Neuronal stem cell (in vitro differentiated cells): ENCODE data around the gene ANHX.

ENCODE experiments used
- DNase-seq: peaks from one replicate; pipeline ENCODE4 v3.0.0-alpha.2; 2013; ENCODE audit warnings: low spot score
- H2AFZ ChIP-seq: one replicate; pipeline ENCODE4 v1.6.1; 2013; ENCODE audit warnings: mild to moderate bottlenecking, low read length, inconsistent platforms
- H2AK5ac ChIP-seq: 2 replicates; pipeline ENCODE4 v1.6.1; 2013; ENCODE audit warnings: low read depth, mild to moderate bottlenecking, inconsistent platforms, low read length, moderate library complexity, mixed read lengths
- H2BK120ac ChIP-seq: 2 replicates; pipeline ENCODE4 v1.6.1; 2013; ENCODE audit warnings: low read depth, mild to moderate bottlenecking, inconsistent platforms, low read length, moderate library complexity, mixed read lengths
- H2BK12ac ChIP-seq: one replicate; pipeline ENCODE4 v1.6.1; 2013; ENCODE audit warnings: low read length, inconsistent platforms
- H2BK15ac ChIP-seq: 2 replicates; pipeline ENCODE4 v1.6.1; 2013; ENCODE audit warnings: mild to moderate bottlenecking, low read length, inconsistent platforms, mixed read lengths
- H2BK5ac ChIP-seq: one replicate; pipeline ENCODE4 v1.6.1; 2013; ENCODE audit warnings: inconsistent platforms, mild to moderate bottlenecking, low read length, moderate library complexity
- H3K14ac ChIP-seq: one replicate; pipeline ENCODE4 v1.6.1; 2013; ENCODE audit warnings: low read length, inconsistent platforms
- H3K18ac ChIP-seq: 2 replicates; pipeline ENCODE4 v1.6.1; 2013; ENCODE audit warnings: low read length, inconsistent platforms
- H3K23ac ChIP-seq: 2 replicates; pipeline ENCODE4 v1.6.1; 2013; ENCODE audit warnings: low read depth, mild to moderate bottlenecking, mixed read lengths, low read length, inconsistent platforms; ENCODE audit not compliant: poor library complexity
- H3K27ac ChIP-seq: replicated peaks from 3 replicates; pipeline ENCODE4 v1.5.1; 2013; ENCODE audit warnings: low read length, inconsistent platforms
- H3K27me3 ChIP-seq, 3 experiments: 2 replicates each; pipeline ENCODE4 v1.6.1; 2013; ENCODE audit warnings: low read length in 3 of 3, mild to moderate bottlenecking in 2 of 3, inconsistent platforms in 1 of 3, low read depth in 1 of 3, mixed read lengths in 1 of 3, moderate library complexity in 1 of 3; ENCODE audit not compliant: control insufficient read depth in 3 of 3, insufficient read depth in 3 of 3
- H3K36me3 ChIP-seq, 2 donors: replicated peaks in 1 of 2; 2 replicates each; pipeline ENCODE4 v1.6.1; 2013; ENCODE audit warnings: low read length in 2 of 2; ENCODE audit not compliant: control insufficient read depth in 2 of 2, insufficient read depth in 2 of 2
- H3K4ac ChIP-seq: 2 replicates; pipeline ENCODE4 v1.6.1; 2013; ENCODE audit warnings: inconsistent platforms, mild to moderate bottlenecking, low read length, moderate library complexity
- H3K4me1 ChIP-seq, 2 donors: 1 replicate in 1 of 2; 2 replicates in 1 of 2; pipeline ENCODE4 v1.6.1; 2013; ENCODE audit warnings: low read length in 2 of 2, low read depth in 1 of 2; ENCODE audit not compliant: control insufficient read depth in 2 of 2, insufficient read depth in 1 of 2
- H3K4me2 ChIP-seq: one replicate; pipeline ENCODE4 v1.6.1; 2013; ENCODE audit warnings: mild to moderate bottlenecking, low read length, inconsistent platforms; ENCODE audit not compliant: insufficient read depth, poor library complexity, severe bottlenecking
- H3K4me3 ChIP-seq, 2 donors: 2 replicates each; pipeline ENCODE4 v1.5.1; 2013; ENCODE audit warnings: low read length in 2 of 2, mild to moderate bottlenecking in 2 of 2, inconsistent platforms in 1 of 2, moderate library complexity in 1 of 2
- H3K79me1 ChIP-seq: one replicate; pipeline ENCODE4 v1.6.1; 2013; ENCODE audit warnings: low read depth, mild to moderate bottlenecking, inconsistent platforms, low read length, moderate library complexity
- H3K9ac ChIP-seq: one replicate; pipeline ENCODE4 v1.6.1; 2013; ENCODE audit warnings: mild to moderate bottlenecking, low read depth, low read length, inconsistent platforms; ENCODE audit not compliant: poor library complexity
- H3K9me3 ChIP-seq, 2 donors: replicated peaks in 1 of 2; 2 replicates each; pipeline versions ENCODE3 to v1.6.1; 2013; ENCODE audit warnings: low read length in 2 of 2, mild to moderate bottlenecking in 2 of 2, inconsistent platforms in 1 of 2, low read depth in 1 of 2, mixed read lengths in 1 of 2, moderate library complexity in 1 of 2; ENCODE audit not compliant: control insufficient read depth in 2 of 2, insufficient read depth in 1 of 2
- H4K8ac ChIP-seq: one replicate; pipeline ENCODE4 v1.6.1; 2013; ENCODE audit warnings: low read depth, mild to moderate bottlenecking, inconsistent platforms, low read length, moderate library complexity
- H4K91ac ChIP-seq: one replicate; pipeline ENCODE4 v1.6.1; 2013; ENCODE audit warnings: low read length, low read depth, mild to moderate bottlenecking, inconsistent platforms; ENCODE audit not compliant: poor library complexity
- WGBS, 2 donors: extraction: QIAGEN DNeasy Blood & Tissue Kit; methylation state at CpG; one replicate each; pipeline ENCODE4 v1.1.7; 2013; ENCODE audit warnings: missing lambda C conversion rate in 2 of 2, mixed read lengths in 1 of 2; ENCODE audit not compliant: insufficient read length in 2 of 2, insufficient replicate concordance in 1 of 2; ENCODE audit errors: extremely low coverage in 2 of 2; 5-methylcytosine and 5-hydroxymethylcytosine counted together

The ANHX gene

DNA sequence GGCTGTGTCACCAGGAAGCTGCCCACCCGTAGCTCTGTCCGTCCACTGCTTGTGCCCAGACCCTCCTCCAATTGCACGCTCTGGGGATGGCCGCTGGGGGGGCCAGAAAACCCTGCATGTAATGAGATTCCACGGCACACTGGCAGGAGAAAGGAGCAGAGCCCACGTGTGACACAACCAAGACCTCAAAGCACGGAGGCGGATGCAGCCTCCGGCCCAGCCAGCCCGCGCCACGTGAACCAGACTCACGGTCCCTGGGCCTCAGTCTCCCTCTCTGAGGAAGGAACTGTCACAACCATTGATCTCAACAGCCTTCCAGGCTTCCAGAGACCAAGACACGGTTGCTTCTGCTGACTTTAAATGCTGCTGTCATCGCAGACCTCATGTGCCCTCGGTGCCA lies 14.4 kb downstream of the ANHX start:
- Histone ChIP-seq H3K36me3 (no peaks in the 10 kb centered on the region), H3K9me3 (peaks cover 28 to 75% of the 10 kb centered on the region in 2 donors), H3K14ac (no peak overlapping the region), H2BK15ac (no peak overlapping the region), H3K23ac (no peak overlapping the region), H3K9ac (no peak overlapping the region), H3K79me1 (peaks cover 2% of the 10 kb centered on the region), H2BK5ac (no peak overlapping the region), H2AK5ac (no peak overlapping the region), H4K91ac (no peak overlapping the region), H3K27me3 (no peaks in the 10 kb centered on the region), H3K4me3 (no peak overlapping the region), H3K4me1 (no peaks in the 10 kb centered on the region), H3K18ac (no peak overlapping the region), H2BK120ac (no peak overlapping the region), H2AFZ (no peak overlapping the region), H4K8ac (no peak overlapping the region), H2BK12ac (no peak overlapping the region), H3K4me2 (no peak overlapping the region), H3K27ac (no peak overlapping the region), H3K4ac (no peak overlapping the region)
- WGBS, 2 donors = no CpG with 5 or more reads among the region's 16 CpGs
- DNase-seq = no peak

DNA sequence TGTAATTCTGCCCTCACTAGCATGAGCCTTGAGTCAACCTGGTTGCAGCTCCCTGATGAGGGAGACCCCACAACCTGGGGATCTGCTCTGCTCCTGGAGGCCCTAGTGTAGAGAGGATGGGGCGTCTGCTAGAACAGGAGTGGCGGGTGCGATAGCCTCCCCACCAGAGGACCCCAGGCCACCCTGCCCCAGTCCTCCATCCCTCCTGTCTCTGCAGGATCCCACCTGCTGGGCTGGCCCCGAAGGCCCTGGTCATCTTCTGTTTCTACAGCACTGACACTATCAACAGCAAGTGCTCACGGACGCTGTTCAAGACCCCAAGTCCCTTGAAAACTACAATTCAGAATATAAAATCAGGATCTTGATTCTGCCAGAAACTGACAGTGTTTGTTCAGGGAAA lies 15.2 kb downstream of the ANHX start:
- H3K9me3 ChIP-seq = peaks cover 29 to 73% of the 10 kb centered on the region in 2 donors
- no peak overlapping the region for H3K18ac ChIP-seq
- H3K9ac ChIP-seq = no peak overlapping the region
- H2BK15ac ChIP-seq = no peak overlapping the region
- no peak overlapping the region for H2AK5ac ChIP-seq
- no peaks in the 10 kb centered on the region for H3K79me1 ChIP-seq
- H3K27ac ChIP-seq = no peak overlapping the region
- no peak overlapping the region for H3K4me3 ChIP-seq
- H3K4me1 ChIP-seq = no peaks in the 10 kb centered on the region
- no CpG with 5 or more reads among the region's 6 CpGs for WGBS, 2 donors
- H3K23ac ChIP-seq = no peak overlapping the region
- no peak overlapping the region for H2BK5ac ChIP-seq
- H2AFZ ChIP-seq = no peak overlapping the region
- no peaks in the 10 kb centered on the region for H3K27me3 ChIP-seq
- no peaks in the 10 kb centered on the region for H3K36me3 ChIP-seq
- no peak overlapping the region for H4K8ac ChIP-seq
- no peak overlapping the region for H3K4ac ChIP-seq
- H3K4me2 ChIP-seq = no peak overlapping the region
- H4K91ac ChIP-seq = no peak overlapping the region
- no peak overlapping the region for H2BK120ac ChIP-seq
- H2BK12ac ChIP-seq = no peak overlapping the region
- no peak for DNase-seq
- H3K14ac ChIP-seq = no peak overlapping the region

DNA sequence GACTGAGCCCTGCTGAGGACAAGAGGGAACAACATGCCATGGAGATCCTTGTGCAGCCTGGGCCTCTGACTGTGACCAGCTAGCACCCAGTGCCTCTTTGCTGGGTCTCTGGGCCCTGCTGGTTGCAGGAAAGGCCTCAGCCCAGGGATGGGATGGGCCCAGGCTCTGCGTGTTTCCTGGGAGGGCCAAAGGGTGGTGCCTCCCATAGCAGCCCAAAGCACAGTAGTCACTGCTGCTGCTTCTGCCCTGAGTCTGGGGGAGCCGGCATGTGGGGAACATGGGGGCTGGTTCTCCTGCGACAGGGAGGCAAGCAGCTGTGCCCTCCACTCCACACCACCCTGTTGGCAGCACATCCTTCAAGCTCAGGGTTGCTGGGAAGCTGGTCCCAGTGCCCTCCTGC lies 18.5 kb downstream of the ANHX start:
- H3K23ac ChIP-seq = no peak overlapping the region
- H3K4me3 ChIP-seq = no peak overlapping the region
- peaks cover 46 to 77% of the 10 kb centered on the region in 2 donors for H3K9me3 ChIP-seq
- H2BK5ac ChIP-seq = no peak overlapping the region
- no peak overlapping the region for H3K9ac ChIP-seq
- H3K27ac ChIP-seq = no peak overlapping the region
- no peak overlapping the region for H2AK5ac ChIP-seq
- H3K18ac ChIP-seq = no peak overlapping the region
- H3K36me3 ChIP-seq = no peaks in the 10 kb centered on the region
- no peak overlapping the region for H2AFZ ChIP-seq
- no peak overlapping the region for H2BK120ac ChIP-seq
- H2BK15ac ChIP-seq = no peak overlapping the region
- no peaks in the 10 kb centered on the region for H3K27me3 ChIP-seq
- no peak overlapping the region for H3K14ac ChIP-seq
- DNase-seq = no peak
- no peak overlapping the region for H3K4ac ChIP-seq
- no peaks in the 10 kb centered on the region for H3K79me1 ChIP-seq
- H2BK12ac ChIP-seq = no peak overlapping the region
- no CpG with 5 or more reads among the region's 3 CpGs for WGBS, 2 donors
- H4K91ac ChIP-seq = no peak overlapping the region
- no peak overlapping the region for H4K8ac ChIP-seq
- H3K4me1 ChIP-seq = no peaks in the 10 kb centered on the region
- no peak overlapping the region for H3K4me2 ChIP-seq

DNA sequence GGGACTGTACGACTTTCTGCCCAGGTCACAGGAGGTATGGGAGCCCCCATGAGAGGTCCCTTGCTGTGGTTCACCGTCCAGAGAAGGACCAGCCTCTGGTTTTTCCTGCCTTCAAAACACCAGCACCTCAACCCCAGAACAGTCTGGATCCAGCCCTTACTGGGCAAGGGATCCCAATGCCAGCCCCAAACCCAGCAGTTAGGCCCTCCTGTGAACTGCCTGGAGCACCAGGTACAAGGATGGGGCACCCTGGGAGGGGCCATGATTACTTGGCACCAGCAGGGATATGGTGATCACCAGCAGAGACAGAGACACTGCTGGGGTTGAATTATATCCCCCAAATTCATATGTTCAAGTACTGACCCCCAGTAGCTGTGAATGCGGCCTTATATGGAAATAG lies 20.0 kb downstream of the ANHX start:
- no peak overlapping the region for H2AK5ac ChIP-seq
- H3K27ac ChIP-seq = no peak overlapping the region
- no peak overlapping the region for H3K4me3 ChIP-seq
- no peak overlapping the region for H4K8ac ChIP-seq
- H3K79me1 ChIP-seq = no peaks in the 10 kb centered on the region
- no peak overlapping the region for H2AFZ ChIP-seq
- no peaks in the 10 kb centered on the region for H3K36me3 ChIP-seq
- no peak overlapping the region for H2BK12ac ChIP-seq
- H3K18ac ChIP-seq = no peak overlapping the region
- no peak overlapping the region for H2BK120ac ChIP-seq
- WGBS, 2 donors = no CpG with 5 or more reads among the region's 3 CpGs
- no peak overlapping the region for H3K4me2 ChIP-seq
- no peak overlapping the region for H3K23ac ChIP-seq
- no peak overlapping the region for H3K4ac ChIP-seq
- H3K9ac ChIP-seq = no peak overlapping the region
- H3K9me3 ChIP-seq = peaks cover 50 to 68% of the 10 kb centered on the region in 2 donors
- H2BK5ac ChIP-seq = no peak overlapping the region
- H2BK15ac ChIP-seq = no peak overlapping the region
- H3K14ac ChIP-seq = no peak overlapping the region
- no peak overlapping the region for H4K91ac ChIP-seq
- no peak for DNase-seq
- no peaks in the 10 kb centered on the region for H3K27me3 ChIP-seq
- H3K4me1 ChIP-seq = no peaks in the 10 kb centered on the region
